AG08395 (cell line): ENCODE data around the gene MMP15.
A peak's percentile ranks its signal among the peaks of the same experiment; 100 is the strongest.

ENCODE experiments used
- DNase-seq: peaks from one replicate; pipeline ENCODE4 v3.0.0; 2012; ENCODE audit warnings: mixed read lengths, low spot score

MMP15 gene

GRCh38 chr16:58019866-58020538 lies 5.6 kb upstream of the MMP15 start:
- DNase-seq: no peak

GRCh38 chr16:58020628-58021521 lies 4.7 kb upstream of the MMP15 start:
- peak; percentile 65 for DNase-seq

- DNase-seq: peak; percentile 36
Observed at GRCh38 chr16:58021661-58022551, 3.6 kb upstream of the MMP15 start.

- peak; percentile 84 for DNase-seq
Observed at GRCh38 chr16:58022601-58023371, 2.8 kb upstream of the MMP15 start.

GRCh38 chr16:58024486-58025350 lies 836 bp upstream of the MMP15 start:
- DNase-seq: no peak

GRCh38 chr16:58026139-58026704 lies 668 bp downstream of the MMP15 start:
- peak; percentile 54 for DNase-seq

GRCh38 chr16:58026705-58027160 lies 1.2 kb downstream of the MMP15 start:
- DNase-seq: no peak

- peak; percentile 22 for DNase-seq
Observed at GRCh38 chr16:58027161-58027915, 1.8 kb downstream of the MMP15 start.

DNA sequence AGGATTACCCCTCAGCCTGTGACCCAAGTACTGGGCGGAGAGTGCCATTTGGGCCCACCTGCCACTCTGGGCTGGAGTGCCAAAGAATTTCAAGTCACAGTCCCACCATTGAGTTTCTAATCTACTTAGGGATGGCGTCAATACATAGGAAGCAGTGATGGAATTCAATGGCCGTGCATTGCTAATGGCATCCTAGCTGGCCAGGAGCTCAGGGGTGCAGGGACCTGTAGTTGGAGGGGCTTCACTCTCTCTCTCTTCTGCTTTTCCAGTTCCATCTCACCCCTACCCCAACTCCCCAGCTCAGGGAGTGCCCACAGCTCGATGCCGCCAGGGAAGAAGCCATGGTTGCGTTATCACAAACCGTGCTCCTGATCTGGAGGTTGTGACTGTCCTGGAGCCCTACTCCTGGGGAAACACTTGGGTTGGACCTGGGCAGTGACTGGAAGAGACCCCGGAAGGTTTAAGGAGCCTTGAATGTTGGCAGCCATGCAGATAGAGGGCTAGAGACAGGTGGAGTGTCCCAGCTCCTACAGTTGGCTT lies 2.4 kb downstream of the MMP15 start:
- no peak for DNase-seq

DNA sequence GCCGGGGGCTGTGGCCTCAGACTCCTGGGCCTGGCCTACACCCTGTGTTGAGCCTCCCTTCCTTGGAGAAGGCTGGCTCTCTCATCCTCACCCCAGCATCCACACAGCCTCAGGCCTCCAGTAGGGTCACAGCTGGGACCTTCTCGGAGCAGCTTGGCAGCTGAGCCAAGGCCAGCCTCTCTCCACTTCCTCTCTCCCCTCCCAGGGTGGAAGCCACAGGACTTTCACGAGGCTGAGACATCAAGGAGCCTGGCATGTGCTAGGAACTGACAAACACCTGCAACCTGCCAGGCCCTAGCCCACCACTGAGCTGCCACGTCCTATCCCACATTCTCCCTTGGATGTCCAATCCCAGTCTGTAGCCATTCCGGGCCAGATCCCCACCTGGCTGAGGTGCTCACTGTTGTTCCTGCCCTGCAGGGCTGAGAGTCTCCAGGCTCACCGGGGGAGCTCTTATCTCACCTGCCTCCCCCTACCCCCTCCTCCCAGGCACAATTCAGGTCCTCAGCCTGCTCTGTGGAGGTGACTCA lies 3.1 kb downstream of the MMP15 start:
- no peak for DNase-seq

- no peak for DNase-seq
Observed at GRCh38 chr16:58029410-58029809, 3.9 kb downstream of the MMP15 start.

DNA sequence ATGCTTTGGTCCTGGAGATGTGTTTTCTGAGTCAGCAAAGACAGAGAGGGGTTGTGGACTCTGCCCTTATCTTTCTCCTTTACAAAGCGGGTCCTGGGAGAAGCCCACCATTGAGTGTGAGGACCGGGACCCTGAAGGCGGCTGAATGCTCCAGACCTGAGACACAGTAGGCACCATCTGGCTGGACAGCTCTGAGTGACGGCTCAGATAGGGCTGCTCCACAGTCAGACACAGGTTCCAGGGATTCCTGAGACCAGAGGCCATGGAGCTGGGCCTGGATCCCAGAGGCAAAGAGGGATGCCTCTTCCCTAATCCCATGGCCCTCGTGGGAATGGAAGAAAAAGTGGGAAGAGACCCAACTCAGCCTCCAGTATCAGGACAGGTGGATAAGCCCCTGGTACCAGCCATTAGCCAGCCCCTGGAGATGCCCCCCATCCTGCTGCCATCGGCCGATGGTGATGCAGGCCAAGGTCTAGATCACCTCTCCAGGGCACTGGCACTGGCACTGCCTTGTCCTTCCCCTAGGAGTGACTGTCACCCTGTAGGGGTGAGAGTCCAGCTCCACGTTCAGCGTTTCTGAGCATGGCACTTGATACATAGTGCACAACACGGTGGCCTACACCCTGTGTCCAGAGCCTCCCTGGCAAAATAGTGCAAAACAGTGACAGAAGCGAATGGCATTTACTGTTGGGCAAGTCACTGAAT lies 4.7 kb downstream of the MMP15 start:
- DNase-seq: no peak

DNA sequence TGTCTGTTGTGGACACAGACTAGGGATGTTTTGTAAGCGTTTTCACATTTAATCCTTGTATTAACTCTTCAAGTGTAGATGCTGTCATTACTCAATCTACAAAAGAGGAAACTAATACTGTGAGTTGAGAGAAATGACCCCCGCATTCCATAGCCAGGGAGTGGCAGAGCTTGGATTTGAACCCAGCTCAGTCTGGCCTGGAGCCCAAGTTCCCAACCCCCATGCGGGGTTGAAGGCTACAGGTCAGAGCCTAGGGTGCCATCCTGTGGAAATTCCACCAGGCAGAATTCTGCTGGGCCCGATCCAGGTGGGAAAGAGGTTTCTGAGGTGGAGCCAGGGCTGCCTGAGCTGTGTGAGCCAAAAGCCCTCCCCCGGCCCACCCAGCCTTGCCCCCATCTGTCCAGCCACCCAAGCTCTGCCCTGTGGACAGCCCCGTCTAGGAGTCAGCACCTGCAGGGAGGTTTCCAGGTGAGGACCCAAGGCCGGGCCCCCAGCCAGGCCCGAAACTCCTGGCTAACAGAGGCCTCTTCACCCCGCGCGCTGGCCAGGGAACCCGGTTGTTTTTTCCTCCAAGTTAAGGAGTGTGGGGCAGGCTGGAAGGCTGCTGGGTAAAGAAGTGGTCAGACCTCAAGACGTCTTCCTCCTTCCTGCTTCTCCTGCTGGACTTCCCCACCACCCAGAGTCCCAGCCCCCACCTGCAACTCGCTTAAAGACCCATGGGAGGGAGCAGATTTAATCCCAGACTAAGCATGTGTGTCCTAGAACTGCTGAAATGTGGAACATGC lies 5.7 kb downstream of the MMP15 start:
- DNase-seq: no peak

- no peak for DNase-seq
Observed at GRCh38 chr16:58032710-58033293, 7.2 kb downstream of the MMP15 start.

- no peak for DNase-seq
Observed at GRCh38 chr16:58034128-58034685, 8.7 kb downstream of the MMP15 start.

GRCh38 chr16:58034774-58035173 lies 9.2 kb downstream of the MMP15 start:
- DNase-seq: no peak
